ENCODE measurements around the gene CPN1.

DNA sequence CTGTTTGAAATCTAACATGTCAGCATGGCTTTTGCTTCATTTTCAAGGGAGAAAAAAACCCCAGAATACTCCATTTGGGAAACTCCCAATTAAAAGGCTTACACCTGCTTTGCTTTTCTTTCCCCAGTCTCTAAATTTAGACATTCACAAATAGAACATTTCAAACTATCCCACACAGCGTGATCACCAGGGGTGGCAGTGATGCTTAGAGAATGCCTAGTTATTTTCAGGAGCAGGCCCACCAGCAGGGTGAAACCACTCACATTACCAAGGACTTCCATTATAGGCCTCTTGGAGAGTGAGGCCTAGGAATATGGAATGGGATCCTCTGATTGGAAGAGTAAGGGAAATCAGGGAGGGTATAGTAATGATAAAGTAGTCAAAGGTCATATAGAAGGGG, 14.2 kb downstream of the CPN1 start:
- TF ChIP-seq TAF1 (IDR thresholded peaks at IDR 0.05; ENCODE audit: borderline replicate concordance, low read depth, low read length) (no peak), POLR2A (IDR thresholded peaks at IDR 0.05; ENCODE audit: low read depth, low read length) (no peak)

Data from GM12892 (cell line).